ENCODE measurements around the gene FOXK1. TPM values are rescaled to one million over a fixed set of nuclear protein-coding genes. Genes with fewer than 3 reads are reported as not detected.

The FOXK1 gene
- total and polyA plus RNA-seq, 2 donors (not counting 1 experiment from before 2014, with no cell fraction given), result 5.2 to 26.9 TPM

GRCh38 chr7:4758791-4759190 is 76.7 kb downstream of the FOXK1 start:
- peaks cover 40% of the 10 kb centered on the region for H3K36me3 ChIP-seq (ENCODE audit: control insufficient read depth, insufficient read depth, low read length)
- H3K4me2 ChIP-seq (ENCODE audit: extremely low read depth, insufficient read depth, low read length), result no peak overlapping the region
- no peak overlapping the region for H3K4me3 ChIP-seq (replicated peaks in 1 of 4; ENCODE audit: control extremely low read depth in 1 of 4, insufficient read depth in 1 of 4, low read depth in 3 of 4, low read length in 4 of 4)
- DNase-seq (ENCODE audit: low read depth in 2 of 2), result no peak
- H2AFZ ChIP-seq (ENCODE audit: low read length), result no peak overlapping the region
- no peak overlapping the region for H3K27ac ChIP-seq (ENCODE audit: insufficient read depth, low read length)
- no peak overlapping the region for H3K9ac ChIP-seq (ENCODE audit: insufficient read depth, low read length)
- no peaks in the 10 kb centered on the region for H3K9me3 ChIP-seq (ENCODE audit: control insufficient read depth, insufficient read depth, low read depth, low read length)
- no peaks in the 10 kb centered on the region for H3K27me3 ChIP-seq (ENCODE audit: control insufficient read depth, insufficient read depth, low read length)
- TF ChIP-seq CTCF (conservative IDR thresholded peaks at IDR 0.05 in 1 of 2, IDR thresholded peaks at IDR 0.05 in 1 of 2; ENCODE audit: low read depth in 1 of 2, low read length in 2 of 2) (no peak), EZH2 (IDR thresholded peaks at IDR 0.05; ENCODE audit: low read length, missing control alignments) (no peak)
- H3K4me1 ChIP-seq (ENCODE audit: control insufficient read depth, extremely low read depth, insufficient read depth, low read length), result no peaks in the 10 kb centered on the region
- H4K20me1 ChIP-seq (ENCODE audit: control insufficient read depth, extremely low read depth, insufficient read depth, low read length), result no peaks in the 10 kb centered on the region
- H3K79me2 ChIP-seq (ENCODE audit: control insufficient read depth, insufficient read depth, low read length), result peaks cover under 1% of the 10 kb centered on the region

- H3K36me3 ChIP-seq (ENCODE audit: control insufficient read depth, insufficient read depth, low read length), result peaks cover 43% of the 10 kb centered on the region
- H3K27ac ChIP-seq (ENCODE audit: insufficient read depth, low read length), result no peak overlapping the region
- TF ChIP-seq EZH2 (IDR thresholded peaks at IDR 0.05; ENCODE audit: low read length, missing control alignments) (no peak), CTCF (conservative IDR thresholded peaks at IDR 0.05 in 1 of 2, IDR thresholded peaks at IDR 0.05 in 1 of 2; ENCODE audit: low read depth in 1 of 2, low read length in 2 of 2) (no peak)
- no peak overlapping the region for H3K4me3 ChIP-seq (replicated peaks in 1 of 4; ENCODE audit: control extremely low read depth in 1 of 4, insufficient read depth in 1 of 4, low read depth in 3 of 4, low read length in 4 of 4)
- DNase-seq (ENCODE audit: low read depth in 2 of 2), result no peak
- no peaks in the 10 kb centered on the region for H3K27me3 ChIP-seq (ENCODE audit: control insufficient read depth, insufficient read depth, low read length)
- H3K79me2 ChIP-seq (ENCODE audit: control insufficient read depth, insufficient read depth, low read length), result no peaks in the 10 kb centered on the region
- H3K9me3 ChIP-seq (ENCODE audit: control insufficient read depth, insufficient read depth, low read depth, low read length), result no peaks in the 10 kb centered on the region
- no peaks in the 10 kb centered on the region for H3K4me1 ChIP-seq (ENCODE audit: control insufficient read depth, extremely low read depth, insufficient read depth, low read length)
- no peak overlapping the region for H3K9ac ChIP-seq (ENCODE audit: insufficient read depth, low read length)
- no peaks in the 10 kb centered on the region for H4K20me1 ChIP-seq (ENCODE audit: control insufficient read depth, extremely low read depth, insufficient read depth, low read length)
- no peak overlapping the region for H3K4me2 ChIP-seq (ENCODE audit: extremely low read depth, insufficient read depth, low read length)
- no peak overlapping the region for H2AFZ ChIP-seq (ENCODE audit: low read length)
These were observed 77.1 kb downstream of the FOXK1 start for GRCh38 chr7:4759211-4759610.

- Histone ChIP-seq H3K4me1 (ENCODE audit: control insufficient read depth, extremely low read depth, insufficient read depth, low read length) (no peaks in the 10 kb centered on the region), H2AFZ (ENCODE audit: low read length) (no peak overlapping the region), H3K9ac (ENCODE audit: insufficient read depth, low read length) (no peak overlapping the region), H3K27me3 (ENCODE audit: control insufficient read depth, insufficient read depth, low read length) (no peaks in the 10 kb centered on the region), H3K4me2 (ENCODE audit: extremely low read depth, insufficient read depth, low read length) (no peak overlapping the region), H4K20me1 (ENCODE audit: control insufficient read depth, extremely low read depth, insufficient read depth, low read length) (no peaks in the 10 kb centered on the region), H3K36me3 (ENCODE audit: control insufficient read depth, insufficient read depth, low read length) (peaks cover 43% of the 10 kb centered on the region), H3K4me3 (replicated peaks in 1 of 4; ENCODE audit: control extremely low read depth in 1 of 4, insufficient read depth in 1 of 4, low read depth in 3 of 4, low read length in 4 of 4) (no peak overlapping the region), H3K79me2 (ENCODE audit: control insufficient read depth, insufficient read depth, low read length) (no peaks in the 10 kb centered on the region), H3K9me3 (ENCODE audit: control insufficient read depth, insufficient read depth, low read depth, low read length) (no peaks in the 10 kb centered on the region), H3K27ac (ENCODE audit: insufficient read depth, low read length) (no peak overlapping the region)
- TF ChIP-seq CTCF (conservative IDR thresholded peaks at IDR 0.05 in 1 of 2, IDR thresholded peaks at IDR 0.05 in 1 of 2; ENCODE audit: low read depth in 1 of 2, low read length in 2 of 2) (no peak), EZH2 (IDR thresholded peaks at IDR 0.05; ENCODE audit: low read length, missing control alignments) (no peak)
- no peak for DNase-seq (ENCODE audit: low read depth in 2 of 2)
These were observed 78.9 kb downstream of the FOXK1 start for GRCh38 chr7:4760952-4761351.

Measured in fibroblast of lung (primary cell).